GM18867 (cell line): ENCODE measurements around the gene NAV2.

ENCODE experiments used
- ATAC-seq: cut with Tn5 transposase; IDR thresholded peaks from one replicate; pipeline ENCODE4 v1.9.1; 2021; ENCODE audit warnings: mild to moderate bottlenecking, moderate library complexity; ENCODE audit not compliant: unreplicated experiment

The NAV2 gene

DNA sequence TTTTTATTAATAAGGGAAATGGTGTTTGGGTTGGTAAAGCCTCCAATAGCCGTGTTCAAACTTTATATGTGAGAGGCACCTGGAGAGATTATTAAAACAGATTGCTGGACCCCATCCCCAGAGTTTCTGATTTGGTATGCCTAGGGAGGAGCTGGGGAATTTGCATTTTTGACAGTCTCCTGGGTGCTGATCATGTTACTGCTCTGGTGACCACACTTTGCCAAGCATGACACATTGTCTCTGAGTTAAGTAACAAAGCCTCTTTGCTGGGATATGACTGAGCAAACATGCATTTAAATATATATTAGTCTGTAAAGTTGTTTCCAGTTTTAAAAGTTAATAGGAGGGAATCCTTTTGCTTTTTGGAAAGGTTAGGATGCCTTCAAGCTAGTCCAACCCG lies 140.4 kb downstream of the NAV2 start:
- ATAC-seq = no peak

GRCh38 chr11:19853920-19854319 lies 141.3 kb downstream of the NAV2 start:
- no peak for ATAC-seq

DNA sequence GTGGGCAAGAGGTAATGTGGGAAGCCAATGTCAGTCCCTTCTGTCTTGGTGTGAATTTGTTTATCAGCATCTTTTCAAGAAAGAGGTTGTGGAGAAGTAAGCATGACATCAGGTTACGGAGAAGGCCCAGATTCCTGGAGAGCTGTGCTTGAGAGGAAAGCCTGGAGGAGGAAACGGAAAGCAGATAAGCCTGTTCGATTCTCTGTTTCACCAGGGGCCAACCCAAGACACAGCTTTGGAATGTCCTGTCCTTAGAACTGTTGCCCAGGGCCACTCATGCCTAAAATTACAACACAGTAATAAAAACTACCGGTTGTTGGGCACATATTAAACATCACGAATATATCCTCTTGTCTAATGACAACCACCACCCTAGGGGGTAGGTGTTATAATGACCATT lies 148.5 kb downstream of the NAV2 start:
- ATAC-seq = no peak

GRCh38 chr11:19862091-19862490 lies 149.5 kb downstream of the NAV2 start:
- ATAC-seq = no peak

DNA sequence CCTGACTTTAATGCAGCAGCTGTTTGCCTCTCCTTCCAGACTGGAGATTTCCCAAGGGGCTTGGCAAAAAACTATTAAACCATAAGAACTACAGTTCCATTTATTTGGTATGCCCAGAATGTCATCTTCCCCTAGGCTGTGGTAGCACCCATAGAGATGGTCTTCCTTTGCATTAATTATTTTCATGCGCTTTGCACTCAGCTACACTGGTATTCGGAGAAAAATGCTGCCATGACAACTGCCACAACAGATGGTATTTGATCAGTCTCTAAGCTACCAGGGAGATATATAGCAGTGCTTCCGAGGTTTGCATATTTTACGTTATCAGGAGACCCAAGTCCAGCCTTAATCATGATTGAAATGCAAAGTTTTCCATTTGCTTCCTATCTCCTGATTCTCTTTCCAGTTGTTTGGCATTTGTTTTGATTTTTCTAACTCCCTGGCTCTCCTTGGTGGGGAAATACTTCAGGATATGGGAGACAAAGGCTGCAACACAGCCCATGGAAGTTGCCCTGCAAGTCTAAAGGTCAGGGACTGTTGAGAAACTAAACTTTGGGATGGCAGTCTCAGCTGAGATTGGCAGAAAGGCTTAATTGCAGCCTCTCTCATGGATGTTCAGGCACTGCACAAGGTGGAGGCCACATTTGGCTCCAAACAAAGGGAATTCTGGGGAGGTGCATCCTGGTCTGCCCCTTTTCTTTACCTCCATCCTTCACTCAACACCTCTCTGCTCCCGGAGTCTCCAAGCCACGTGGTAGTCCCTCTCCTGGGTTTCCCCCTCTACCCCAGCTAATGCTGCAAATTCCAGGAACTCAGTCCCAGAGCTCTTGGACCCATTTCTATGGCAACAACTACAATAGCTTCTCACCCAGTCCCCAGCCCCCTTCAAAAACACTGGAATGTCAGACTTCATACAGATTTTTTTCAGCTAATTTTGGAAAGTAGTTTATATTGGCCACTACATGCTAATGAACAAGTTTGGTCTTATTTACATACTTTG lies 151.8 kb downstream of the NAV2 start:
- ATAC-seq = no peak

DNA sequence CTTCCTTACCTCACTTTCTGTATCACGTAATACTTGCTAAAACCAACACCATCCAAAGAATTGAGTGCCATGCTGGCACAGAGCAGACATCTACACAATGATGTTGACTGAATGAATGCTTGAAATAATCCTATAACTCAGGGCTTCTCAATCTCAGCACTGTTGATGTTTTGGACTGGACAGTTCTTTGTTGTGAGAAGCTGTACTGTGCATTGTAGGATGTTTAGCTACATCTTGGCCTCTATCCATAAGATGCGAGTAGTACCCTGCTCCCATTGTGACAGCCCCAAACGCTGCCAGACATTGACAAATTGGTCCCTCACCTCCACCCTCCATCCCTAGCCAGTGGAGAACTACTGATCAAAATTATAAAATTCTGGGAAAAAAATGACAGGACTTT lies 153.4 kb downstream of the NAV2 start:
- ATAC-seq = no peak

- no peak for ATAC-seq
These were observed 153.9 kb downstream of the NAV2 start for GRCh38 chr11:19866521-19866920.

- no peak for ATAC-seq
These were observed 154.4 kb downstream of the NAV2 start for GRCh38 chr11:19867064-19867463.

- no peak for ATAC-seq
These were observed 155.7 kb downstream of the NAV2 start for GRCh38 chr11:19868281-19868821.

GRCh38 chr11:19868871-19869270 lies 156.2 kb downstream of the NAV2 start:
- ATAC-seq = no peak

- no peak for ATAC-seq
These were observed 156.8 kb downstream of the NAV2 start for GRCh38 chr11:19869466-19869865.

DNA sequence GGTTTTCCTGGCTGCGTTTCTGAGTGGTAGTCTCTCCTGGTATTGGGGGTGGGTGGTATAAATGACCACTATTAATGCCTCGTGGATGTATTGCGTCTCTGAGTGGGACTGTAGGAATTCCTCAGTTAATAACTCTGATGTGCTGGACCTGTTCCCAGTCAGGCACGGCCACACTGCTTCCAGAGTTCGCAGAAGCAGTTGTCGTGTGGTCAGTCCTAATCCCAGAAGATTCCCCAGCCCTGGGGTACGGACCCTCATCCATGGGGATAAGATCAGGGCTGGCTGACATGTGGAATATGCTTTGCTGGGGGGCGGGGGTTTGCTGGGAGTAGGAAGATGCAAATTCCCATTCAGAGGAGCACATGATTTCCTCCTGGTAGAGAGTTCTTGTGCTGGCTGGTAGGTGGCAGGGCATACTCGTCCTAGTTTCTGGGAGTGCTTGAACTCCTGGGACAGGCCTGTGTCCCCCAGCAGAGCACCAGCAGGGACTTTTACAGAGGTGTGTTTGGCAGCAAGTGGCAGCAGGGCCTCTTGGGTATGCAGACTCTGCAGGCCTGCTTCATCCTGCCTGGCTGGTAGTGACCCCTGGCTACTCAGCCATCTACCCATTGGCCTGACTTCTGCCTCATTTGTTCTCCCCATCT lies 157.4 kb downstream of the NAV2 start:
- ATAC-seq = no peak

DNA sequence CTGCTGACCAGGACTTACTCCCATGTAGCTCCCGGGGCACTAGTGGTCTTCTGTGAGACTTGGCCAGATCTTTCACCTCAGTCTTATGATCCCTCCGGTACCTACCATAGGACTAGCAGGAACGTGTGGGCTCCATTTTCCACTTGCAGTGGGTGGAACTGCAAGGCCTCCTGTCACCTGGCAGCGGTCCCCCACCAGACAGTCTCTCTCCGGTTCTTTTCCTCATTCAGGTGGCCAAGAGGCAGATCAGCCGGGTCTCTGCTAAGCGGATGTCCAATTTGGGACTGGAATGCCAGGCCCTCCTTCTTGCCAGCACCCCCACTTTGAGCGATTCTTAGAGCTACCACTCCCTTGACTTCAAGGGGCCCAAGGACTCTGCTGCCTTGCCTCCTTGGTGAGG lies 158.9 kb downstream of the NAV2 start:
- ATAC-seq = no peak

DNA sequence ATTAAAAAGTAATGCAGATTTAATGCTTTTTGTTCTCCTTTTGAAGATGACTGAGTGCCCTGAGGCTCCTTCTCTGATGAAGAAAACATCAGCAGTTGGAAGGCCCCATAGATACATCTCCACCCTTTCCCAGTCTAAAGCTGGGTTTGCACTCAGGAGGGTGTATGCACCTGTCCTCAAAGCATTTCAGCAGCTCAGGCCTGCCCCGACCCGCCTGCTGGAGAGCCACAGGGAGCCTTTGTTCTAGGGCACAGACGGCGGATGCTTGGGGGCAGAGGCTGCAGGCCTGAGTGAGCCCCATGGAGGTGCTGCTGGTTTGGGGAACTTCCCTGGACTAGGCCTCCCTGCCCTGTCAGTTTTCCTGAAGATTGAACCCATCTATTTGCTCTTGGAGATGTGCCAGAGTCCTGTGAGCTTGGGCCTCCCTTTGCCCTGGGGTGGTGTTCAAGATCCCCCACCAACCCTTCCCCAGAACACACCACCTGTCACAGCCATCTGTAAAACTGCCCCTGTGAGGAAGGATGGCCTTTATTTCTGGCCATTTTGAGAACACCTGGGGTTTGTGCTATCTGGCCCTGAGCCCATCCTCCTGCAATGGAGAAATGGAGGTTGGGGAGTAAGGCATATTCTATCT lies 160.0 kb downstream of the NAV2 start:
- ATAC-seq = no peak

GRCh38 chr11:19873730-19874129 lies 161.1 kb downstream of the NAV2 start:
- ATAC-seq = no peak

- no peak for ATAC-seq
These were observed 161.6 kb downstream of the NAV2 start for GRCh38 chr11:19874266-19874665.

- no peak for ATAC-seq
These were observed 164.1 kb downstream of the NAV2 start for GRCh38 chr11:19876750-19877149.

- no peak for ATAC-seq
These were observed 165.9 kb downstream of the NAV2 start for GRCh38 chr11:19878520-19878919.

- ATAC-seq = no peak
These were observed 166.9 kb downstream of the NAV2 start for GRCh38 chr11:19879307-19880087.

GRCh38 chr11:19880088-19880345 lies 167.4 kb downstream of the NAV2 start:
- no peak for ATAC-seq

- ATAC-seq = no peak
These were observed 168.5 kb downstream of the NAV2 start for GRCh38 chr11:19881177-19881576.
